ENCODE measurements around the gene PIK3AP1.

- no peak for TF ChIP-seq CTCF (IDR thresholded peaks at IDR 0.05; ENCODE audit: insufficient read depth, low read length, poor library complexity, severe bottlenecking)
- no peak for TF ChIP-seq EZH2phosphoT487 (conservative IDR thresholded peaks at IDR 0.05; ENCODE audit: low read length)
These were observed 106.7 kb downstream of the PIK3AP1 start for GRCh38 chr10:96613576-96613975.
